HG03575 (cell line): ENCODE measurements around the gene UNC5A.

Source experiments
- ATAC-seq: cut with Tn5 transposase; IDR thresholded peaks from one replicate; pipeline ENCODE4 v1.9.1; 2021; ENCODE audit not compliant: unreplicated experiment, insufficient number of reproducible peaks, low FRiP score; ENCODE audit errors: extremely low read depth

The UNC5A gene

GRCh38 chr5:176780176-176781053 is 29.9 kb upstream of the UNC5A start:
- no peak for ATAC-seq

GRCh38 chr5:176781054-176781375 is 29.3 kb upstream of the UNC5A start:
- no peak for ATAC-seq

- ATAC-seq = no peak
These were observed 28.5 kb upstream of the UNC5A start for GRCh38 chr5:176781638-176782570.

DNA sequence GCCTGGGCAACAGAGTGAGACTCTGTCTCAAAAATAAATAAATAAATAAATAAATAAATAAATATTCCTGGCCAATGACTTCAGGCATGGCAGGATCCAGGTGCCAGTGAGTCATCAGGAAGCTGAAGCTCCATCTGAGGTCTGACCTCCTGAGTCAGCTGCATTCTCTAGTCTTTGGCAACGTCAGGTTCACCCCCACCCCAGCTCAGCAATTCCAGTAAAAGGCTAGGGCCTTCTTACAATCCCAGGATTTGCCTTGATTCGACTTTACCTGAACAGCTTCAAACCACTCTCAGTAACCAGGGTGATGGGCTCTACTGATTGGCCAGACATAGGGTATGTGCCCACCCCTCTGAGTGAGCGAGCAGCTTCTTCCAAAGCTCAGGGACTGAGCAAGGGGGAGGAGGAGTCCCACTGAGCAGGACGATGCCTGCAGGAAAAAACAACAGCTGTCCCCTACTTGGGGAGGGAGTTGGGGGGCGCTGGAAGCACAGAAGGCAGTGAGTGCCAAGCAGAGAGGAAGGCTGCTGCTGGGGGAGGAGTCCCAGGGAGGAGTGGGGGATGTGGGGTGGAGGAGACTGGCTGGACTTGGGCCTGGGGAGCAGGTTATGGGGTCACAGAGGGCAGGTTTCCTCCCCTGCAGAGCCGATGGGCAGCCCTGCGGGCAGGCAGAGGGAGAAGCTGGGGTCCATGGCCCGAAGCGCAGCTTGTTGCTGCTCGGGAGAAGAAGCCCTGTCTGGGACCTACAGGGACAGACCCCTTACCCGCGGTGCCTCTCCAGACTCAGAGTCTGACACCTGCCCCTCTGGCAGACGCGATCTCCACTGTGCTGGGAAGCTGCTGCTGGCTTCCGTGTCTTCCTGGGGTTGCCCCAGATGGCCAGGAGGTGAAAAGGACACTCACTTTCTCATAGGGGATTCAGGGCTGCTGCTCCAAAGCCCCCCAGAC is 25.9 kb upstream of the UNC5A start:
- no peak for ATAC-seq

DNA sequence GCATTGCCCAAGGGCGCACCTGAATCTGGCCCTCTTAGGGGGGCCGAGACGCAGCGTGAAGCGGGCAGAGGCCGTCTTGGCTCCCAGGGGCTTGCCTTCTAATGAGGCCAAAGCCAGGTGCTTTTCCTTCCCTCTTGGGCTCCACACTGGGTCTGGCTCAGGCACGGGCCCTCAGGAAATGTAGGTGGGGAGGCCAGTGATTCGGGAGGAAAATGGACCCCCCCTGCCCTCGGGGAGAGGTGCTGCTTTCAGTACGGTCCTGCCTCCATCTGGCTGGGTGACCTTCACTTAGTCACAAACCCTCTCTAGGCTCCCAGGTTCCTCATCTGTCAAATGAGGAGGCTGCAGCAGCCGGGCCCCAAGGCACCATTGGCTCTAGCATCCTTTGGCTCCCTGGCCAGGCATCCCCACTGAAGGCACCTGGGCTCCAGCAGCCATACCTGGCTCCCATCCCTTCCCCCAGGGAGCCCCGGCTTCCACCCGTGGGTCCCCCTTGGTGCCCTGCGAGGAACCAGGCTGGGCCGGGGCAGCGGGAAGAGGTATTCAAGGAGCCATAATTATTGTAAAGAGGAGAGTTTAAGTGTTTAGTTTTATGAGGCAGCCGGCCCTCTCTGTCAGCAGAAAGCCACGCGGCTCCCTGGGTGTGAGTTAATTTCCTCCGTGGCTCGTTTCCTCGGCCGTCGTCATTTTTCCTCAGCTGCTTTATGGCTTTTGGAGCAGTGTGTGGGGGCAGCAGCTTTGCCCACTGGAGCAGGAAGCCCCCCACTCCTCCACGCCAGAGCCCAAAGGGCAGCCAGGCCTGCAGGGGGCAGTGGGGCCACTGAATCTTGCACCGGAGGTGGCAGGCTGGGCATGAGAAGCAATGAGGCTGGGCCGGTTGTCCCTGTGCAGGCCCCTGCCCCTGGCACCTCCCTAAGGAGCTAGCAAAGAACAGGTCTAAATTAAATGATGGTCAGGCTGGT is 24.9 kb upstream of the UNC5A start:
- no peak for ATAC-seq

DNA sequence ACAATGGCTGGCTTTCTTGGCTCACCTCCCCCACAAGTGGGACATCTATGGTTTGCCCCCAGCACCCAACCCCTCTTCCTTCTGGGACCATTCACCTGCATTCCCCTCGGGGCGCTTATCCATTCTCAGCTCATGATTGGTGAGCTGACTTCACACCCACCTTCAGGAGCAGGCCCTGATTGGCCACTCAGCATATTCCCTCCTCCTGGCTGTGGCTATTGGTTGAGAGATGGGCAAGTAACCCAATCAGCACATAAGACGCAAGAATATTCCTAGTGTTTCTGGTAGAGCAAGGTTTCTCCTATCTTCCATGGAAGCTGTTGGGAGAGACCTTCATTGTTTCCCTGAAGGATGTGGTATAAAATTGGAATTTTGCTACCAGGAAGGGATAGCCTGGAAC is 22.7 kb upstream of the UNC5A start:
- no peak for ATAC-seq

DNA sequence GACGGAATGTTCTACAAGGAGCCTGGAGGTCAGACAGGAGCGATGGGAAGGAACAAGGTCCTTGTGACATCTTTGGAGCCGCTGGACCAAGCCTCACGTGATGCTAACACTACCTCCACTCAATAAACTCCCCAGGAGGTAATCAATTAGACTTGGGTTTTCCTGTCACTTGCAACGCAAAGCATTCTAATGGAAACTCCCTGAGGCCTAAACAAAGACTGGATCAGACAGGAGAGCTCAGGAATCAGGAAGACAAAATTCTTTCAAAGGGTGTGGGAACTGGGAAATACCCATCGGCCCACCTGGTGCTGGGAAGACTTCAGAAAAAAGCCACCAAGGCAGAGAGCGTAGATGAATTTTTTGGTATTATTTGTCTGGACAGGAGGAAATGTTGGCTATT is 22.3 kb upstream of the UNC5A start:
- no peak for ATAC-seq

GRCh38 chr5:176788941-176789872 is 21.2 kb upstream of the UNC5A start:
- ATAC-seq = no peak

- ATAC-seq = no peak
These were observed 20.3 kb upstream of the UNC5A start for GRCh38 chr5:176789873-176790615.

DNA sequence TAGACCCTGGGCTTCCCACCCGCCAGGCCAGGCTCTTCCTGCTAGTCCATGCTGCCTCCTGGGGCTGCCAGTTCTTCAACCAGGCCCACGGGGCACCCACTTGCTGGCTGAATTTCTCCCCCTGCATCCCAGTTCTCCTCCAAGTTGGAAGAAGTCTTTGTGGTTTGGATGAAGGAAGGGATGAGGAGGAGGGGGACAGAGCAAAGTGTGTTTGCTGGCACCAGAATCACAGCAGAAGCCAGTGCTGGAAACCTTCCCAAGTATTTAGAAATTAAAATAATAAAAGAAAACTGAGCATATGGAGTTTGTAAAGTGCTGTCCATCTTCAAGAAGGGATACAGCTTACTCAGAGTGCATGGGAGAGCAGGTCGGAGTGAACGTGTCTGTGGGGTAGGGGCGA is 19.4 kb upstream of the UNC5A start:
- no peak for ATAC-seq

DNA sequence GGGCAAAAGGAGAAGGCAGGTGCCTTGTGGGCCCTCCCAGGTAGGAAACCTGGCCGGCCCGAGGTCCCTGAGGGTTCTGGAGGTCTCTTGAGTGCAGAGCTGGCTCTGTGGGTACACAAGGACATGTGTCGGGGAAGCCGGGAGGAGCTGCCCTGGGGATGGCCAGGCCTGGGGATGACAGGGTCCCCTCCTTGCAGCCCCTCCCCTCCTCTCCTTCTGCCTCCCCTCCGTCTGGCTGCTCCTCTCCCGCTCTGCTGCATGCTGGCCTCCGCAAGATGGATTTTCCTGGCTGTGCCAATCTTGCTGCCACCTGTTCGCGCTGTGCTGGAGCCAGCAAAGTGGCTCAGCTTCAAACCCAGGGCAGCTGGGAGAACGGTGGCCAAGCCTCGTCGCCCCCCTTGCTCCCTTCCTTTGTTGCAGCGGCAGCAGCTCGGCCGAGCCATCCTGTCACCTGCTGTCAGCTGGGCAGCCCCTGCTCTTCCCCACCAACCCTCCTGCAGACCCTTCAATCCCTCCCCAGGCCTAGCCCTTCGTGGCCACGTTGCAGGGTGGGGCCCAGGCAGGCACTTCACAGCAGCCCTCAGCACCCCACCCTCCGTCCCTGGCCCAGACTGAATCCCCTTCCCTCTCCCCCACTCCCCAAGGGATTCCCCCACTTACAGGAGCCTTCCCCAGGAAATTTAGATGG is 17.6 kb upstream of the UNC5A start:
- no peak for ATAC-seq

DNA sequence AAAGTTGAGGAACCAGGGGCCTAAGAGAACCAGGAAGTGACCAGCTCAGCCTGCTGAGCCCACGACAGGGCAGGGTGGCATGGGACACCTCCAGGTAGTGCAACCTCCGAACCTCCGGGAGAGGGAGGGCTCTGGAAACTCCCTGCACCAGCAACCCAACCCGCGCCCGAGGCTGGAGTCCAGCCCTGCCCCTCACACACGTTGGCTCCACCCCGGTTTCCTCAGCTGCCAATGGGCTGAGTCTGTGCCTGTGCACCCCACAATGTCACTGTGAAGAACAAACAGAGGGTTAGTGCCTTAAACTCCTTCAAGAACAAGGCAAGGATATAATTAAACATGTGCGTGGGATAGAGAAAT is 17.0 kb upstream of the UNC5A start:
- ATAC-seq = no peak

- ATAC-seq = no peak
These were observed 16.6 kb upstream of the UNC5A start for GRCh38 chr5:176793736-176794135.

- no peak for ATAC-seq
These were observed 15.8 kb upstream of the UNC5A start for GRCh38 chr5:176794509-176794908.

- ATAC-seq = no peak
These were observed 13.9 kb upstream of the UNC5A start for GRCh38 chr5:176796411-176796810.

GRCh38 chr5:176796970-176797369 is 13.4 kb upstream of the UNC5A start:
- no peak for ATAC-seq
